Central memory CD8-positive, alpha-beta T cell (primary cell): ENCODE measurements around the gene COMT.
"Not testable (repeated sequence)": the region's sequence is repeated elsewhere in the genome, so short reads cannot be mapped to it uniquely, and the experiment has no call there.

Experiments used
- ATAC-seq: fragments of 150-1000 bp; cut with Tn5 transposase; replicated peaks from 2 replicates; pipeline ENCODE4 v1.10.0; 2022; ENCODE audit warnings: mild to moderate bottlenecking, moderate FRiP score, moderate number of reproducible peaks; ENCODE audit not compliant: poor library complexity, severe bottlenecking; ENCODE audit errors: extremely low read depth
- DNase-seq, 2 donors: peaks; one replicate each; pipeline ENCODE4 v3.0.0; 2021; ENCODE audit warnings: low spot score in 2 of 2
- H3K27ac Mint-ChIP-seq: one replicate; pipeline ENCODE4 v1.8.0; 2022; ENCODE audit warnings: low read depth, mild to moderate bottlenecking, moderate library complexity, mixed read lengths
- H3K27me3 Mint-ChIP-seq: one replicate; pipeline ENCODE4 v1.8.0; 2022; ENCODE audit warnings: mixed read lengths
- H3K36me3 Mint-ChIP-seq: one replicate; pipeline ENCODE4 v1.8.0; 2022; ENCODE audit warnings: mild to moderate bottlenecking, moderate library complexity, mixed read lengths; ENCODE audit not compliant: insufficient read depth
- H3K4me1 Mint-ChIP-seq: one replicate; pipeline ENCODE4 v1.8.0; 2022; ENCODE audit warnings: mixed read lengths
- H3K4me3 Mint-ChIP-seq: one replicate; pipeline ENCODE4 v1.8.0; 2022; ENCODE audit warnings: mild to moderate bottlenecking, moderate library complexity, mixed read lengths
- H3K9me3 Mint-ChIP-seq: one replicate; pipeline ENCODE4 v1.8.0; 2022; ENCODE audit warnings: mixed read lengths

Gene COMT

GRCh38 chr22:19902245-19902715, 39.3 kb upstream of the COMT start:
- no peak for DNase-seq
- no peaks in the 10 kb centered on the region for H3K4me1 Mint-ChIP-seq
- peaks cover 8% of the 10 kb centered on the region for H3K36me3 Mint-ChIP-seq
- ATAC-seq: no peak
- no peaks in the 10 kb centered on the region for H3K27me3 Mint-ChIP-seq
- no peak overlapping the region for H3K4me3 Mint-ChIP-seq
- H3K9me3 Mint-ChIP-seq: no peaks in the 10 kb centered on the region
- no peak overlapping the region for H3K27ac Mint-ChIP-seq

DNA sequence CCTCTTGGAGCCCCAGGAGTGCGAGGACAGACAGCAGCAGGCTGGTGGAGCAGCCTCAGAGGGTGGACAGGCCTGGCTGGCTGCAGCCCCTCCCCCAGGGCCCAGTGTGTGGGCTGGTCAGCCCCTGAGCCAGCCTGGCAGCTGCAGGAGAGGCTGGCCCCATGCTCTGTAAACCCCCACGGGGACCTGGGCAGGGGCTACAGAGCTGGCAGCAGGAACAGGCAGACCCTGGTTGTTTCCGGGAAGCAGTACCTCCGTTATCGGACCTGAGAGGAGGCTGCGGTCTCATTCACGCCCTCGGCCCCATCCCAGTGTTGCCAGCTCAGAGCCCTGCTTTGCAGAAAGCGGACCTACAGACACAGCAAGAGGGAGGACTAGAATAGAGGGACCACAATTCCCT, 38.5 kb upstream of the COMT start:
- no peak overlapping the region for H3K4me3 Mint-ChIP-seq
- no peak overlapping the region for H3K27ac Mint-ChIP-seq
- DNase-seq (no peak), ATAC-seq (no peak)
- H3K9me3 Mint-ChIP-seq: no peaks in the 10 kb centered on the region
- peaks cover 10% of the 10 kb centered on the region for H3K36me3 Mint-ChIP-seq
- no peaks in the 10 kb centered on the region for H3K27me3 Mint-ChIP-seq
- no peaks in the 10 kb centered on the region for H3K4me1 Mint-ChIP-seq

- Mint-ChIP-seq H3K27me3 (no peaks in the 10 kb centered on the region), H3K4me3 (no peak overlapping the region), H3K4me1 (no peaks in the 10 kb centered on the region), H3K27ac (no peak overlapping the region), H3K9me3 (no peaks in the 10 kb centered on the region), H3K36me3 (peaks cover 12% of the 10 kb centered on the region)
- ATAC-seq: no peak
- DNase-seq: no peak
Measured at GRCh38 chr22:19903513-19903912, 38.1 kb upstream of the COMT start.

DNA sequence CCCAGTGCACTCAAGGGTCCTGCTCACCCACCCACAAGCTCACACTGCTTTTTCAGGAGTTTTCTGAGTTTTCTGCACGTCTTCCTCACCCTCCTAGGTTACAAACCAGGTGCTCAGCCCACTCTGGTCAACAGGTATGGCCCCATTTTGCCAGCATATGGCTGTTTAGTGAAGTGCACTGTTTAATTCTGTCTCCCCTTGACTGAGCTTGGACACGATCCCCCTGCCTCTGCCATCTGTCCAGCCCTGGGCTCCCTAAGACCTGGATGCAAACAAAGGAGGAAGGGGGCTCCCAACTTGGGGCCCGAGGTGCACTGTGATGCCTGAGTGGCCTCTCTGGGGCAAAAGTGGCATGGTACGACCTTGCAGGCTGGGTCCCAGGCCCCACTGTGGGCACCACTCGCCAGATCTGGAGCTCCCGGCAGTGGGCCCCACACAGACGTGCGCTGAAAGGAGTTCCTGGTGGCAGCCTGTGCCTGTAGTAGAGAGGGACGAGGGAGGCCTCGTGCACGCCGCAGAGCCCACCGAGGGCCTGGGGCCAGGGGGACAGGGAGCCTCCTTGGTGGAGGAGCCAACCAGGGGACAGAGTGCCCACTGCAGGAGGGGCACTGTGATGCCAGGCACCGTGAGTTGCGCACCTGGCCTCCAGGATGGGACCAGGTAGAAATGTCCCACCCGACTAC, 37.3 kb upstream of the COMT start:
- Mint-ChIP-seq H3K27me3 (no peaks in the 10 kb centered on the region), H3K4me1 (no peaks in the 10 kb centered on the region), H3K9me3 (no peaks in the 10 kb centered on the region), H3K36me3 (peaks cover 13% of the 10 kb centered on the region), H3K4me3 (no peak overlapping the region), H3K27ac (no peak overlapping the region)
- DNase-seq: no peak
- no peak for ATAC-seq

GRCh38 chr22:19904935-19905334, 36.6 kb upstream of the COMT start:
- Mint-ChIP-seq H3K27me3 (no peaks in the 10 kb centered on the region), H3K9me3 (no peaks in the 10 kb centered on the region), H3K27ac (no peak overlapping the region), H3K36me3 (peaks cover 15% of the 10 kb centered on the region), H3K4me1 (peaks cover 4% of the 10 kb centered on the region), H3K4me3 (no peak overlapping the region)
- ATAC-seq: no peak
- no peak for DNase-seq

- DNase-seq (no peak), ATAC-seq (no peak)
- Mint-ChIP-seq H3K27me3 (no peaks in the 10 kb centered on the region), H3K27ac (no peak overlapping the region), H3K9me3 (no peaks in the 10 kb centered on the region), H3K36me3 (peaks cover 17% of the 10 kb centered on the region), H3K4me3 (no peak overlapping the region), H3K4me1 (peaks cover 6% of the 10 kb centered on the region)
Measured at GRCh38 chr22:19905347-19906276, 36.0 kb upstream of the COMT start.

GRCh38 chr22:19906864-19907263, 34.7 kb upstream of the COMT start:
- ATAC-seq, H3K27me3 Mint-ChIP-seq, H3K9me3 Mint-ChIP-seq, H3K4me1 Mint-ChIP-seq, H3K27ac Mint-ChIP-seq, H3K4me3 Mint-ChIP-seq, DNase-seq: not testable (repeated sequence)
- H3K36me3 Mint-ChIP-seq: peaks cover 20% of the 10 kb centered on the region

- H3K27me3 Mint-ChIP-seq, H3K4me3 Mint-ChIP-seq, ATAC-seq, H3K4me1 Mint-ChIP-seq, DNase-seq, H3K9me3 Mint-ChIP-seq: not testable (repeated sequence)
- Mint-ChIP-seq H3K36me3 (peaks cover 18% of the 10 kb centered on the region), H3K27ac (peak overlapping the region; percentile 39)
Measured at GRCh38 chr22:19907902-19908301, 33.7 kb upstream of the COMT start.

DNA sequence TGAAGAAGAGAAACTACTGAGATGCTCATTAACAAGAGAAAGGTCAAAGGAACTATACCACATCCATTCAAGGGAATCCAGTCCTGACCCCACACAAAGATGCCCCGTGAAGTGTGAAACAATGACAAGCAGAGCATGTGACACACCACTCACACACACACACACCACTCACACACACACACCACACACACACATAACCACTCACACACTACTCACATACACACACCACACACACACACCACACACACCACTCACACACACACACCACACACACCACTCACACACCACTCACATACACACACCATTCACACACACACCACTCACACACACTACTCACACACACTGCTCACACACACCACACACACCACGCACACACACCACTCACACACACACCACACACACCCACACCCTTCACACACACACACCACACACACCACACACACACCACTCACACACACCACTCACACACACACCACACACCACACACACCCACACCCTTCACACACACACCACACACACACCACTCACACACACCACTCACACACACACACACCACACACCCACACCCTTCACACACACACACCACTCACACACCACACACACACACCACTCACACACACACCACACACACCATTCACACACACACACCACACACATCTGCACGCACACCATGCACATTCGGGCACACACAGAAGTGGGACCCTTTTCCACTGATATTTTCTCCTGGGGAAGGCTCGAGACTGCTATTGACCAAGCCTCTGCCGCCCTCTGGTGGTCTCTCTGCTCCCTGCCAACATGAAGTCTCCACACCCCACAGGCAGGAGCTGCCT, 32.0 kb upstream of the COMT start:
- Mint-ChIP-seq H3K9me3 (no peaks in the 10 kb centered on the region), H3K27ac (peak overlapping the region; percentile 82), H3K27me3 (no peaks in the 10 kb centered on the region), H3K4me1 (peaks cover 6% of the 10 kb centered on the region), H3K4me3 (peak overlapping the region; percentile 0), H3K36me3 (peaks cover 27% of the 10 kb centered on the region)
- ATAC-seq (peak; percentile 64), DNase-seq (peak; percentile 69 to 74)

DNA sequence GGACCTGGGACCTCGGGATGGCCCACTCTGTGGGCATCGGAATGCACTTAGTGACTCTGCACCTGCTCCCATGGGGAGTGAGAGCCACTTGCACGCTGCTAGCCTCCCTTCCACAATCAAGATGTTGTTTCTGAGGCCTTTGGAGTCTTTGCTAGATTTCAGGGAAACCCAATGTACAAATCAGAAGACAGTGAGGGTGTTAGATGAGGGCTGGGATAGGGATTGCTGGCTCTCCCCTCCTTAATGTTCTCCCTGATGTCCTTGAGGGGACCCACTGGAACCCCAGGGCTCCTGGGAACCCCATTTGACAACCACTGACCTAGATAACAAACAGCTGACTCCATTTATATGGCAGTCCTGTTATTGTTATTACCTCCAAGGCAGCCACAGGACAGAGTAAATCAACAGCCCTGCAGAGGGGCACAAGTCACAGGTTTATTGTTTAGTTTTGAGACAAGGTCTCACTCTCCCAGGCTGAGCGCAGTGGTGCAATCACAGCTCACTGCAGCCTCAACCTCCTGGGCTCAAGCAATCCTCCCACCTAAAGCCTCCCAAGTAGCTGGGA, 31.3 kb upstream of the COMT start:
- H3K4me1 Mint-ChIP-seq: peaks cover 6% of the 10 kb centered on the region
- peaks cover 31% of the 10 kb centered on the region for H3K36me3 Mint-ChIP-seq
- no peaks in the 10 kb centered on the region for H3K9me3 Mint-ChIP-seq
- ATAC-seq (no peak), DNase-seq (no peak)
- H3K27ac Mint-ChIP-seq: peak overlapping the region; percentile 82
- peak overlapping the region; percentile 0 for H3K4me3 Mint-ChIP-seq
- H3K27me3 Mint-ChIP-seq: no peaks in the 10 kb centered on the region

- Mint-ChIP-seq H3K36me3 (peaks cover 28% of the 10 kb centered on the region), H3K4me1 (peaks cover 6% of the 10 kb centered on the region), H3K9me3 (no peaks in the 10 kb centered on the region), H3K4me3 (no peak overlapping the region), H3K27ac (peak overlapping the region; percentile 47), H3K27me3 (no peaks in the 10 kb centered on the region)
- DNase-seq (no peak), ATAC-seq (no peak)
Measured at GRCh38 chr22:19911540-19912270, 29.9 kb upstream of the COMT start.
